HAP-1 (cell line): ENCODE results near the gene NDUFC2.

ENCODE experiments used
- DNase-seq, 2 experiments: peaks; one replicate each; pipeline ENCODE4 v3.0.0-alpha.2; 2016 to 2020; ENCODE audit warnings: low spot score in 2 of 2
- H3K27me3 ChIP-seq: fragments of 250-450 bp; sonication (Bioruptor Pico); 2 replicates; pipeline ENCODE4 v1.5.1; 2020; ENCODE audit warnings: low read depth, mild to moderate bottlenecking, moderate library complexity
- H3K36me3 ChIP-seq: fragments of 250-450 bp; sonication (Bioruptor Pico); replicated peaks from 2 replicates; pipeline ENCODE4 v1.5.1; 2020; ENCODE audit warnings: mild to moderate bottlenecking
- H3K4me1 ChIP-seq: fragments of 250-450 bp; sonication (Bioruptor Pico); 2 replicates; pipeline ENCODE4 v1.5.1; 2020; ENCODE audit warnings: mild to moderate bottlenecking
- H3K4me3 ChIP-seq: fragments of 250-450 bp; sonication (Bioruptor Pico); 2 replicates; pipeline ENCODE4 v1.5.1; 2020; ENCODE audit warnings: mild to moderate bottlenecking, moderate library complexity
- H3K9me3 ChIP-seq: fragments of 250-450 bp; sonication (Bioruptor Pico); 2 replicates; pipeline ENCODE4 v1.5.1; 2020; ENCODE audit warnings: mild to moderate bottlenecking, moderate library complexity
- in situ Hi-C: fragments of 300-500 bp; cut with MboI; formaldehyde crosslinking; loops from 3 replicates; pipeline ENCODE4 v1.14.3; 2020; ENCODE audit warnings: low sequenced_read_pairs, inconsistent platforms, mixed read lengths

The NDUFC2 gene

DNA sequence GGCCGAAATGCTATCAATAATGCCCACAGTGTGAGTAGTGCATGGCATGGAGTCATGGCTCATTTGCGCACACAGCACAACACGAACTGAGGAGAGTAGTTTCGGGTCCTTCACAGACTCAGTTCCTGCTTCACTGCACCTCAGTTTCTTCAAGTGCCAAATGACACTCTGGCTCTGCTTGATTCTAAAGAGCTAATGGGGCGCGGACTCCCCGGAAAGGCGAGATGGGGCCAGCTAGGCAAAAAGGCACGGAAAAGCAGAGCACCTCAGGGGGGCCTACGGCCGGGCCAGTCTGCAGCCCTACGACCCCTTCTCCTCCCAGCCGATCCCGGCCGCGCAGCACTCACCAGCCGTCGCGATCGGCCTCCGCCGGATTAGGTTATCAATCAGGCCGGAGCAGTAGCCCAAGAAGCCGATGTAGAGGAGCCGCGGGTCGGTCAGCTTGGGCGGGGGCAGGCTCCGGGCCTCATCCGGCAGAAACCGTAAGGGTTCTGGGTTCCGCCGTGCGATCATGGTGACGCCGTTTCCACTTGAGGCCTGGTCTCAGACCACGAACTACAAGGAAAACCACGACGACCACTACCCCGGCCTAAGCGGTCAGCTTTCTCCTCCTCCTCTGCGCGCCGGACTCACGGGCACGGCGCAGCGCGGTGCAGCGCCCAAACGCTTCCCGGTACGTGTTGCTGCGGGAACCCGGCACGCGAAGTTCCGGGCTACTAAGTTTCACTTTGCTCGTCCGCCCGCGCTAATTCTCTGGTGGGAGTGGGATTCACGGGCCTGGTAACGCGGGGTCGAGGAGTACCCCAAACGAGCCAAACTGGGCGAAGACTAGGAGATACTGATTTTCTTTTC, at the start of gene NDUFC2:
Gene NDUFC2, minus strand, starts transcription at position 631 of the 852 bp plus-strand sequence. Its CDS starts 118 bp downstream, at position 513.
- Histone ChIP-seq H3K9me3 (no peaks in the 10 kb centered on the region), H3K27me3 (no peaks in the 10 kb centered on the region), H3K4me3 (peak within 1 kb of the TSS; percentile 90), H3K36me3 (peaks cover 15% of the 10 kb centered on the region), H3K4me1 (peaks cover 14% of the 10 kb centered on the region)
- peak; percentile 69 to 84 for DNase-seq
- in situ Hi-C loops: loop anchor here (25.0 kb wide), 1 partner anchor 483 kb away; the partner anchor contains the start of gene NARS2

DNA sequence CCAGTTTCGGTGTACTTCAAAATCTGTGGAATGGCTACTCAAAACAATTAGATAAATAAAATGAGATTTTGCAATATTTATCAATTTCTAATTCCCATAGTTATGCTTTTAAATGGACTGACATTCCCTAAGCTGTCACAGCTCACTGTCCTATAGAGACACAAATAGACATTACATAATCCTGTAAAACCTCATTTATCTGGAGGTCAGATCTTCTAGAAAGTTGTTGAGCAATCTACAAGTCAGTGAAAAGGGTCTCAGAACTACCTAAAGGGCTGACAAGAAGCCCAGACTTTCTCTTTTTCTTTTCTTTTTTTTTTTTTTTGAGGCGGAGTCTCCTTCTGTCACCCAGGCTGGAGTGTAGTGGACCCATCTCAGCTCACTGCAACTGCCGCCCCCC, 47.7 kb upstream of the NDUFC2 start:
- H3K4me3 ChIP-seq: no peak overlapping the region
- peaks cover 18% of the 10 kb centered on the region for H3K36me3 ChIP-seq
- in situ Hi-C loops: no loop called here
- no peak for DNase-seq
- peaks cover 7% of the 10 kb centered on the region for H3K4me1 ChIP-seq
- no peaks in the 10 kb centered on the region for H3K9me3 ChIP-seq
- no peaks in the 10 kb centered on the region for H3K27me3 ChIP-seq

DNA sequence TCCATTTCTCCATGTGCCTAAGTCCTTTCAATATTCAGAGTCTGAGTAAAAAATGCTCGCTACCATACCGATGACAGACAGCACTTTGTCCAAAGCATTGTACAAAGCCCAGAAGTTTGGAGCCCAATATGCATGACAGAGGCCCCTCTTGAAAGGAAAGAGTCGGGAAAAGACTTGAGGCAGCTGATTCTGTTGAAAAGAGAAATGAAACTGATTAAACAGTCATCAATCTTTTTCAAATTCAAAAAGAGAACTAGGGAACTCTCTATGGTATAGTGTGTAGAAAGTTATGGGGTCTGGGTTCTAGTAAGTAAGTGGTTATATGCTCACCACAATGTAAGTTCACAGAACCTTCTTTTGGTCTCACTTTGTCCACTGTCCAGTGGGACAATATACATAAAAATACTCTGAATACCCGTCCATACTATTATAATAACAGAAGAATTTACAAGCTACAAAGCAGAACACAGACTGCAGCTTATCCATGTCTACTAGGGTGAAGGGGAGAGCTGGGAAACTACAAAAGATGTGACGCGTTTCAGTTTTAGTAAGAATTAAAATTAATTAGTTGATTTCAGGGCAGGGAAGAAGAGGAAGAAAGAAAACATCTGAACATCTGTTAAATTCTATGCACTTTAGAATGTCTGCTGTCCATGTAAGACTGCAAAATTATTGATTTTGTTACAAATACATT, 33.1 kb upstream of the NDUFC2 start:
- Histone ChIP-seq H3K4me1 (peaks cover 37% of the 10 kb centered on the region), H3K36me3 (peaks cover 18% of the 10 kb centered on the region), H3K27me3 (no peaks in the 10 kb centered on the region), H3K4me3 (no peak overlapping the region), H3K9me3 (no peaks in the 10 kb centered on the region)
- in situ Hi-C loops: no loop called here
- DNase-seq: peak; percentile 82 to 100

DNA sequence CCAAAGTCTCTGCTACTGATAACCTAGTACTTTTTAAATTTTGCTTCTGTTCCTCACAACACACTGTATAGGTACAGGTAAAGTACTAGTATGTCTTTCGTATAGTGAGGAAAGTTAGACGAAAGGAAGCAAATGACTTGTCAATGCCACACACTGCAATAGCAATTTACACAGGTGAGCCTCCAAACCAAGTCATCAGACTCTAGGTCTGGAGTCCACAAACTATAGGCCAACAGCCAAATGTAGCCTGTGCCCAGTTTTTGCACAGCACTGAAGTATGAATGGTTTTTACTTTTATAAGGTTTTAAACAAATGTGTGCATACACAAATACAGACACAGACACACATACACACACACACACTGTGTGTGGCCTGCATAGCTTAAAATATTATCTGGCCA, 31.6 kb upstream of the NDUFC2 start:
- H3K36me3 ChIP-seq: peaks cover 19% of the 10 kb centered on the region
- peaks cover 37% of the 10 kb centered on the region for H3K4me1 ChIP-seq
- H3K9me3 ChIP-seq: no peaks in the 10 kb centered on the region
- in situ Hi-C loops: no loop called here
- no peaks in the 10 kb centered on the region for H3K27me3 ChIP-seq
- no peak overlapping the region for H3K4me3 ChIP-seq
- DNase-seq: no peak

DNA sequence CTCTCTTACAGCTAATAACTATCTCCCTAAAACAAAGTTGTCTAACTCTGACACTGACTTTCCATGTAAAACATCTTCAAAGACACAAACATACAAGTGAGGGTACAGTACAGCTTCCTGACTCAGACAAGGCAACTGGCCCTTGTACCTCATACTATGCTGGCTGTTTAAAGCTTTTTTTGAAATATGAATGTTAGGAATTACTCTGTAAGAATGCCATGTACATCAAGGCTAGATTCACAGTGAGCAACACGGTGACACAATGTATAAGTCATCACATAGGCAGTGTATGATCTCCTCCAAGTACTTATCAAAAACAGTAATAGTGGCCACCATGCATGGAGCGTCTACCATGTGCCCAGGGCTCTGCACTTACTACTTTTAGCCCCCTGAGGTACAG, 31.2 kb upstream of the NDUFC2 start:
- Histone ChIP-seq H3K4me1 (peaks cover 37% of the 10 kb centered on the region), H3K9me3 (no peaks in the 10 kb centered on the region), H3K4me3 (no peak overlapping the region), H3K27me3 (no peaks in the 10 kb centered on the region), H3K36me3 (peaks cover 19% of the 10 kb centered on the region)
- in situ Hi-C loops: no loop called here
- no peak for DNase-seq

DNA sequence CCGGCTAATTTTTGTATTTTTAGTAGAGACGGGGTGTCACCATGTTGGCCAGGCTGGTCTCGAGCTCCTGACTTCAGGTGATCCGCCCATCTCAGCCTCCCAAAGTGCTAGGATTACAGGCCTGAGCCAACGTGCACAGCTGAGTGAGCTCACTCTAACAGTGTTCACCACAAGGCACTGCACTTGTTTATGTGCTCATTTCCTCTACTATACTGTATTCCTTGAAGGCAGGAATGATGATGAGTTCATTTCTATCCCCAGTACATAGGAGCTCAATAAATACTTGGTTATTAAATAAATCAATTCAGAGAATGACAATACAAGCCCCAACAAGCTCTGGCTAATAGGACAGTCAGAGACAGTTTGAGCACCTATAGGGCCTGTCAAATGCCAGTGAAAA, 30.7 kb upstream of the NDUFC2 start:
- Histone ChIP-seq H3K4me3 (no peak overlapping the region), H3K27me3 (no peaks in the 10 kb centered on the region), H3K4me1 (peaks cover 37% of the 10 kb centered on the region), H3K36me3 (peaks cover 19% of the 10 kb centered on the region), H3K9me3 (no peaks in the 10 kb centered on the region)
- DNase-seq: no peak
- in situ Hi-C loops: no loop called here

DNA sequence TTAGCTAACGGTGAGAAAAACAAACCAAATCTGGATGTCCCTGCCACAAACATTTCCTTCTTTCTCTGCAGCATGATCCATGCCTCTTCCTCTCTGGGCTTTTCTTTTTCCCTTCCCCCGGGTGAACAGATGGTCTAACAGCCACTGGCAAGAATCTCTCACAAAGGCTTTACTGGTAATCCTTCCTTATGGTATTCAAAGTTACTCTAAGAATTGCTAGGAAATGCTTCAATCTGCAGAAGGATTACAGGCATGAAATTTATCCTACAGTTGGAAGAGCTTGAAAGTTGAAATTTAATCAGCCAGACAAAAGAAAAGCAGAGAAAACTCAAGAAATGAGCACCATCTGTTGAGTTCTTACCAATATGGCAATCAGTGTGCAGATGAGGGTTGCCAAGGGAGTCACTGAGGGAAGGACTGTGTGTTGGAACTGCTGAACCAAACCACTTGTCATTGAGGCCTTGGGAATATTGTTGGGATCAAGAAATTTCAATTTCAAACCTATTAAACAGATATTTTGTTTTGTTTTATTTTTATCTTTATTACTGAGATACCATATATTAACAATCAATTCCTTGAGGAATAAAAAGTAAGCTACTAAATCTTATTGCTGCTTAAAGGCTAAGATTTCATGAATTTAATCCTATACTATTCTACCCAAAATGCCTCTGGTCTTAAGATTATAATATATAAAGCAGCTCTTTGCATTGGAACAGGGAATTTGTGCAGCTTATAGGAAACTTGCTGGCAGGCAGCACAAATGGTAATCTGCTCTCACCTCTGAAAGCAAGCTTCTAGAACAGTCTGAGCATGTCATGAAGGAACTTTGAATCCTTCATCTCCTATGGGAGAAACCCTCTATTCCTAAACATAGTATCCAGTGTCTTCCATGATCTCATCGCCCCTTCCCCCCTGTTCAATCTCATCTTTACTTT, 29.7 kb upstream of the NDUFC2 start:
- peak; percentile 50 to 68 for DNase-seq
- peaks cover 36% of the 10 kb centered on the region for H3K4me1 ChIP-seq
- H3K36me3 ChIP-seq: peaks cover 20% of the 10 kb centered on the region
- in situ Hi-C loops: no loop called here
- H3K4me3 ChIP-seq: no peak overlapping the region
- no peaks in the 10 kb centered on the region for H3K27me3 ChIP-seq
- H3K9me3 ChIP-seq: no peaks in the 10 kb centered on the region

DNA sequence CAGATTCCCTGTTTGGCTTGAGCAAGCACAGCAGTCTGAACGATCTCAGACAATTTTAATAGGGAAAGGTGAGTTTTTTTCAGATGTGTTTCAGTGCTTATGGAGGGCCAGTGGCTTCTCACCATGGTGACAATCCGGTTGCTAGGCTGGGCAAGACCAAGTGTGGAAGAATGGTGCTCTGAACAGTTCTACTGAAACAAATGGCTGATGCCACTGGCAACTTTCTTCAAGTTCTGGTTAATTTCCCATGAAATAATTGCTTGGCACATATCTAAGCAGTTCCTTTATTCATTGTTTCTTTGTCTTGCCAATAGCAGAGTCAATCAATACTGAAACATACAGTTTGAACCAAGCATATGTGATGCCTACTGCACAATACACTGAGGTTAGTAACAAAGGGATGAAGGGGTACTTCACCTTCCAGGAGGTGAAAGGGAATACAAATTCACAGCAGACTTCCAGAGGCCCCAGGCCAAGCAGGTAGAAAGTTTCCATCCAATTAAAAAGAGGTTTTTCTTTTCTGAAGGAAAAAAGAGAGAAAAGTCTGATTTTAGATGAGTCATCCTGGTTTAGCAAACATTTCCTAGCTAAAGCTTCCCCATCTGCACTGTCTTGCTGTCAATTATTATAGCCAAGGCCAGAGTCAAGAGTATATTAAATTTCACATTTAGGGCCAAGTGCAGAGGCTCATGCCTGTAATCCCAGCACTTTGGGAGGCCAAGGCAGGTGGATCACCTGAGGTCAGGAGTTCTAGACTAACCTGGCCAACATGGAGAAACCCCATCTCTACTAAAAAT, 21.2 kb upstream of the NDUFC2 start:
- Histone ChIP-seq H3K4me1 (no peaks in the 10 kb centered on the region), H3K9me3 (no peaks in the 10 kb centered on the region), H3K27me3 (no peaks in the 10 kb centered on the region), H3K36me3 (peaks cover 28% of the 10 kb centered on the region), H3K4me3 (no peak overlapping the region)
- no peak for DNase-seq
- in situ Hi-C loops: no loop called here

DNA sequence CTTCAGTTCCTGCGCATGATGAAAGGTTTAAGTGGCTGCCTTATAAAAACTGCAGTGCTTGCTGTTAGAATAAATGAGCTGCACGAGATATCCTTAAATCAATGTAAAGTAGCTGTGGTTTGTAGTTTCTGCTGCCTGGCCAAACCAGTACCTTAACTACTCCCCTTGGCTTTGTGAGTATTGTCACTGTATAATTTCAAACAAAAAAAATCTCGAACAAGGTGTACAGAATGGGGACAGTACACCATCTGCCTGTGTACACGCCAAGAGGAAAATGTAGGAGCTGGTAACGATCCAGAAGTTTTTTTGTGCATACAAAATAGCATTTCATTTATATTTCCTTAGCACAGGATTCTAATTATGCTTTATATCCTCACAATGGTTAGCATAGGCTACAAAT, 20.6 kb upstream of the NDUFC2 start:
- Histone ChIP-seq H3K27me3 (no peaks in the 10 kb centered on the region), H3K36me3 (peaks cover 28% of the 10 kb centered on the region), H3K9me3 (no peaks in the 10 kb centered on the region), H3K4me3 (no peak overlapping the region), H3K4me1 (no peaks in the 10 kb centered on the region)
- in situ Hi-C loops: no loop called here
- DNase-seq: no peak

DNA sequence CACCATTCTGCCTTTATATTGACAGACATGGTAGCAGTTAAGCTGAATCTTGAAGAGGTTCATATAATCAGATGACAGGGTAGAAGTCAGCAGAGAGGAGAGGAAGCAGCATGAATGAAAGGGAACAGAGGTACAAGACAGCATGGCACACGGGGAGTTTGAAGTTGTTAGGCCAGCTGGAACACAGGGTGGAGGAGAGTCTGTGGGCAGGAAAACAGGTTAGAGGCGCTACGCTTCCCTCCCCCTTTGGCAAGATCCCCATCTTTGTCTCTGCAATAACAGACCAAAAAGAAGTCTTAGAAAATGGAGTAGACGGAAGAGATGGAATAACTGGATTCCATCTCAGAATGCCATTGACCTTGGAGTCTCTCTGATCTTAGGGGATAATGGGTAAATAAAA, 20.0 kb upstream of the NDUFC2 start:
- no peaks in the 10 kb centered on the region for H3K27me3 ChIP-seq
- H3K9me3 ChIP-seq: no peaks in the 10 kb centered on the region
- no peak for DNase-seq
- H3K36me3 ChIP-seq: peaks cover 31% of the 10 kb centered on the region
- no peaks in the 10 kb centered on the region for H3K4me1 ChIP-seq
- in situ Hi-C loops: loop anchor here (25.0 kb wide), 1 partner anchor 463 kb away; the partner anchor contains the start of gene NARS2
- H3K4me3 ChIP-seq: no peak overlapping the region

DNA sequence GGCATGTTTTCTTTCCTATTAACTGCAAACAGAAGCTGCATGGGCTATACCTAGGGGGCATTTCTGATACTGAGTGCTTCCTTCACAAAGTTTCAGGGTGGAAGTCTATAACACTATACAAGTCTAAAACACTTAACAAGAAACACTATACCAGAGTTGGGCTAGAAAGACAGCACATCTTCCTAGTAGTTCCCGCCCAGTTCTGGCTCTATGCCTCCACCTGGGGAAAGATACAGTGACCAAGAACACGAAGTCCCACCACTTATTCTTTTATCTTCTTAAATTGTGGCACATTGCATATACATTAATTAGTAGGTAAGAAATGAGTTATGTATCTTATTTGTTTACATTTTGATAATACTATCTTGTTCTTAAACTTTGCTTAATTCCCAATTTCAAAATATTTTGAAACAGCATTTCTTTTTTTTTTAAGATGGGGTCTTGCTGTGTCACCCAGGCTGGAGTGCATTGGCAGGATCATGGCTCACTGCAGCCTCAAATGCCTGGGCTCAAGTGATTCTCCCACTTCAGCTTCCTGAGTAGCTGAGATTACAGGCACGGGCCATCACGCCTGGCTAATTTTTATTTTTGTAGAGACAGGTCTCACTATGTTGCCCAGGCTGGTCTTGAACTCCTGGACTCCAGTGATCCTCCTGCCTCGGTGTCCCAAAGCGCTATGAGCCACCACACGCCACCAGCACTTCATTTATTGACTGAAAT, 18.2 kb upstream of the NDUFC2 start:
- Histone ChIP-seq H3K27me3 (no peaks in the 10 kb centered on the region), H3K36me3 (peaks cover 28% of the 10 kb centered on the region), H3K4me1 (no peaks in the 10 kb centered on the region), H3K4me3 (no peak overlapping the region), H3K9me3 (no peaks in the 10 kb centered on the region)
- no peak for DNase-seq
- in situ Hi-C loops: loop anchor here (25.0 kb wide), 1 partner anchor 464 kb away; the partner anchor contains the start of gene NARS2

DNA sequence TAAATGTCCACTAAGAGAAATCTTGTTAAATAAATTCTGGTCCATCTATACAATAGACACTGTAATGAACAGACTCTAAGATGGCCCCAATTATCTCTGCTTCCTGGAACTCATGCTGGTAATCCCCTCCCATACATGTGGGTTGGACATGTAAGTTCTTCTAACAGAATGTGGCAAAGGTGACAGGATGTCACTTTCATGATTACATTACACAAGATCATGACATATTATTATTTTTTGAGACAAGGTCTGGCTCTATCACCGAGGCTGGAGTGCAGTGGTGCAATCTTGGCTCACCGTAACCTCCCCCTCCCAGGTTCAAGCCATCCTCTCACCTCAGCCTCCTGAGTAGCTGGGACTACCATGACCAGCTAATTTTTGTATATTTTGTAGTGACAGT, 14.6 kb upstream of the NDUFC2 start:
- Histone ChIP-seq H3K36me3 (peaks cover 9% of the 10 kb centered on the region), H3K27me3 (no peaks in the 10 kb centered on the region), H3K4me3 (no peak overlapping the region), H3K4me1 (no peaks in the 10 kb centered on the region), H3K9me3 (no peaks in the 10 kb centered on the region)
- no peak for DNase-seq
- in situ Hi-C loops: loop anchor here (25.0 kb wide), 1 partner anchor 468 kb away; the partner anchor contains the start of gene NARS2
